NCI-H82 treated with DMSO at 0.1 percent for 48 hours (cell line): ENCODE results near the gene POU3F1.

Source experiments
- DNase-seq: peaks from one replicate; lab custom pipeline; 2025; ENCODE audit not compliant: unreplicated experiment; lab: John Stamatoyannopoulos, UW

The POU3F1 gene

DNA sequence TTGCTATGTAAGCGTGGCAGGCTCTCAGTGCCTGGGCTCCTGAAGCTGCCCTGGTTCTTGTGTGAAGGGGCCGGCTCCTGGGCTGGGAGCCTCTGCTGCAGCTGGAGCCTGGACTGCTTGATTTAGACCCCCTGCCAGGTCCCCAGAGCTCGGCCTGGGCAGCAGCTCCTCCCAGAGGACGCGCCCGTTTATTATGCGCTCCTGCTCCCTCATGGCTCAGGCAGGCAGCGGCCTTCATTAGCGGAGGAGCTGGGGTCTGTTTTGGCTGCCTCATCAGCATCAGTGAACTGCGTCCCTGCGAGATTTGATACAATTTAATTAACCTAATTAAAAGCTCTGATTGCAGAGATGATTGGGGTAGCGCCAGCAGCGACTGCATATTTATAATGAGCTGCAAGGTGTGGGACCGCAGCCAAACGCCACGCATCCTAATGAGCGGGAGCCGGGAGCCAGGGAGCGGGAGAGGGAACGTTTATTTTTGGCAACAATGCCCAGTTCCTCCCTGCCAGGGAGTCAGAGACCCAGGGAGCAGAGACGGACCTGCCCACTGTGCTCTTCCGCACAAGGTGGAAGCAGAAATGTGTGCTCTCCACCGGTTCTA, 17.4 kb downstream of the POU3F1 start:
- no peak for DNase-seq

DNA sequence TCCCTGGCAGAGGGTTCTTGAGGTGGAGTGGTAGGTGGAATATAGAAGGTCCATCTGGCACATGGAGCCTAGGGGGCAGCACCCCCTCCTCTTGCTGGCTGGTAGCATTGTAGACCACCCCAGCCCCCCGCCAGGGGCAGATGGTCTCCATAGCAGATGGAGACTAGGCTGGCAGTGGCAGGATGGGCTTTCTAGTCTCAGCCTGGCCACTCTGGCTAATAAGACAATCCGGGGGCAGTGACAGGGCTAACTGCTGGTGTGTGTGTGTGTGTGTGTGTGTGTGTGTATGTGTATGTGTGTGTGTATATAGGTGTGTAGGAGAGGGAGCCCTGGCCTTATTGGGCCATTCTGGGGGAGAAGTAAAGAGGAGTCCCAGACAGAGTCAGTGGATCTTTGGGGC, 17.9 kb downstream of the POU3F1 start:
- DNase-seq: peak; percentile 43

DNA sequence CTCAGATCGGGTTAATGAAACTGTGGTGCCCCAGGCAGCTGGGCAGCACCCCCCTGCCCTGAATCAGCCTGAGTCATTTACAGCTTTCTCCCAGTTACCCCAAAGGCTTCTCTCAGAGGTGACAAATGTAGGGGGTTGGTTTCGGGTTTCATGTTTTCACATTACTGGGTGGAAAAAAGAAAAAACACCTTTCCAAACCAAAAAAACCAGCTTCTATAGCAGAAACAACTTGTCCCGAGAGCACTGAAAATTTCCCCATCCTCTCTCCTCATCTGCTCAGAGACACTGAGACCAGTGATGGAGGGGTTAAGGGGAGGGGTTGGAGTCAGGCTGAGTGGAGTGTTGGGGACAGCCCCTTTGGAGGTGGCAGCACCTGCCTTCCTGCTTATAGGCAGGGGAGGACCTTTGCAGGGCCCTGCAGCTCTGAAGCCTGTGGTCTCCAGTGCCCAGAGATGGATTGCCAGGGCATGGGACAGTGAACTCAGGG, 18.4 kb downstream of the POU3F1 start:
- DNase-seq: no peak

DNA sequence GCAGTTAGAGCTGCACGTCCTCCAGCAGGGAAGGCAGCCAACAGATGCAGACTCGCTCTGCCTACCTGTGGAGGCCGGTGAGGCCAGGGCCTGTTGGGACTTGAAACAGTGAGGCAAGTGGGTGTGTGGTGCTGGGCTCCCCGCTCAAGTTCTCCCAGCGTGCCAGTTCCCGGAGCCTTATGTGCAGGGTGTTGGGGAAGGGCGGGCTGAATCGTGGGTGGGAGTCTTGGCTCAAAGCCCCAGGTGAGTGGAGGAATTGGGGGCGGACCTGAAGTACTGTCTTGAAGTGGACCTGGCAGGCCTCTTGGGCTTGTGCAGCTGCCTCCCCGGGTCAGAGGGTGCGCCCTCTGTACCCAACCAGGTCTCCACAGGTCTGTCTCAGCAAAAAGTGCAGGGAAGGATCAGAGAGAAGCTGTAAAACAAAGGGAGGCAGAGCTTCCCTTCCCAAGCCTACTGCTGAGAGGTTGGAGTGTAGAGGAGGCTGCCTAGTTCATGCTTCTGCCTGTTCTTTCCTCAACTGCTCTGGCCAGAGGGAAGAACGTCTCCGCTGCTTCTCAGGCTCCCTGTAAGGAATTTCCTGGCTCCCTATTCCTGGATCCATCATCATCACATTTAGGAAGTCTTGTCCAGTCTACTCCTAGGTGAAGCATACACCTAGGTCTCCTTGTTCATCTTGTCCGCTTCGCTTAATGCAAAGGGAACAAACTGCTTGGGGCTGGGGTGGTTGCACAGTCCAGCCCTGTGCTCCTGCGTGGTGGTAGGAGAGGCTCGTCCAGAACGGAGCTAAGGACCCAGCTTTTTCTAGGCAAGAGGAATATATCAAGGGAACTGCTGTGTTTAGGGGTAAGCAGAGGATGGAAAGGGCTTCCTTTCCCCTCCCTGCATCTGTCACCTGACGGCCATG, 19.1 kb downstream of the POU3F1 start:
- DNase-seq: no peak

DNA sequence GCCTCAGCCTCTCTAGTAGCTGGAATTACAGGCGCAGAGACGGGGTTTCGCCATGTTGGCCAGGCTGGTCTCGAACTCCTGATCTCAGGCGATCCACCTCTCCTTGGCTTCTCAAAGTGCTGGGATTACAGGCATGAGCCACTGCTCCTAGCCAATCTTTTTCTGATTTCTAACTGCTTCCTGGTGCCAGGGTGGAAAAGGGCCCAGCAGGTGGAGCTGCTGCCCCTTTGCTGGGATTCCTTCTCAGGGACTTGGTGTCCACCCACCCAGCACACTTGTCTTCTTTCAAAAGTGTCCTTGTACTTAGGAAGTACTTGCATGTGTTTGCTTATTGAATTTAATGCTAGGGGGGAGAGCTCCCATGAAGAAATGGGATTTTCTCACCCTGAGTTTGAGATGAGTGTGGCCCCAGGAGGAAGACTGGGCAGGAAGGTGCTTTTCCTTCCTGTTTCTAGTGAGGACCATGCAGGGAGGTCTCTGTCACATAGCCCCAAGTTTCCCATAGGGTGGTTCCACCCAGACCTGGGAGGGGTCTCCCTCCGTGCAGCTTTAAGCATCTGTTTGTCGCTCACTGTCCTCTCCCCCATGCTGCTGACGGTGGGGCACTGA, 19.9 kb downstream of the POU3F1 start:
- peak; percentile 25 for DNase-seq

DNA sequence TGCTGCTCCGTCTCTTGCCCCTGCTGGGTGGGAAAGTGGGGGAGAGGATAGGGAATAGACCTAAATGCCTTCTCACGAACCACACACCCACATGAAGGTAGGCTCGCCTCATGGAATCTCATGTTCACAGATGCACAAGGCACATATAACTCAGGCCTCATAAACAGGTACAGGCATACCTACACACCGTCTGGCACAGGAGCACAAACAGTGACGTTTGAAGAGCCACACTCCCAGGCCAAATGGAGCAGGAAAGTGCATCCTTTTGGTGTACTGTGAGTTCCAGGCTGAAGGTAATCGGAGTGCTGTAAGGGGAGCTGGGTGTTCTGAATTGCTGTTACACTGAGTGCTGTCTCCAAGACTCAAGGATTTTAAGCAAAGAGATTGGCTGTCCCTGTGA, 20.9 kb downstream of the POU3F1 start:
- DNase-seq: no peak

DNA sequence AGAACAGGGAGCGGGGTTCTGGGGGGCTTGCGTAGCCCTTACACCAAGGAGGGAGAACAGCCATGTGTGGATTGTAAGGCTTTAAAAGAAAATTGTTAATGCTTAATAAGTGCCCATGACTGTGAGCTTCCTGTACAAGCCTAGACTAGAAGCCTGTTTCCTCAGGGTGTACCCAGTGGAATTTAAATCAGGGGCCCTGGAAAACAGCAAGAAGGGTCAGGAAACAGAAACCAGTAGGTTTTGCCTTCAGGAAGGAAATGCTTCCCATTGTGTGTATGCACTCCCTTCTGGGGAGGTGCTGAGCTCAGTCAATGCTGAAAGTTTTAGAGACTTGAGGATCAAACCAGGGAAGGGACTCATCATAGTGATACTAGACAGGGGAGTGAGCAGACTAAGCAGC, 21.4 kb downstream of the POU3F1 start:
- DNase-seq: no peak

DNA sequence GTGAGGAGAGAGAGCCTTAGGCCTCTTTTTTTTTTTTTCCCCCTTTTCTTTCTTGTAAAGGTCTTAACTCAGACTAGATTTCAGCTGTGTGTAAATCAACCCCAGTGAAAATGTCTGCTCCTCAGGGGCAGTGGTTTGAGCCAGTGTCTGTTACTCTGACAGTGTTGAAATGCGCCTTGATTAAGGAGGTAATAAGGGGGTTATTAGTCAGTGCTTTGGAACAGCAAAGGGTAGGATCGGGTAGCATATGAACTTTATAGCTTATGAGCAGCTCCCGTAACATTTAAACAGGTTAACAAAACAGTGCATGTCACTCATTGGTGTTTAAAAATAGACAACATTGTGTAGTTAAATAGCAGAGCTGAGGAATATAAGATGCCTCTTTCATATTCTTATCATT, 23.8 kb downstream of the POU3F1 start:
- no peak for DNase-seq

DNA sequence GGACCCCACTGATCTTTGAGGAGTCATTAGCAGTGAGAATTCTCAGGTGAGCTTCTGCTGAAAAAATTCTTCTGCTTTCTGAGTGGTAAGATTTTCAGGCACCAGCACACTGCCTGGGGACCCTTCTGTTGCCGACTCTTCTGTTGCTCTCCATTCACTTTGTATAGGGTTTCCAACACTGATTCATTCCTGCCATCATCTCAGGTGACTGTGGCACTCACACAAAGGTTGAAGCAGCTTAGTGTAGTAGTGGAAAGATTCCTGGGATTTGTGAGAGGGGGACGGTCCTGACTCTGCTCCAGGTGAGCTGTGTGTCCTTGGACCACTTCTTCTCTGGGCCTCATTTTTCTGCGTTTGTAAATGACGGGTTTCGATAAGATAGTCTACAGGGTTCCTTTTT, 24.6 kb downstream of the POU3F1 start:
- DNase-seq: no peak

DNA sequence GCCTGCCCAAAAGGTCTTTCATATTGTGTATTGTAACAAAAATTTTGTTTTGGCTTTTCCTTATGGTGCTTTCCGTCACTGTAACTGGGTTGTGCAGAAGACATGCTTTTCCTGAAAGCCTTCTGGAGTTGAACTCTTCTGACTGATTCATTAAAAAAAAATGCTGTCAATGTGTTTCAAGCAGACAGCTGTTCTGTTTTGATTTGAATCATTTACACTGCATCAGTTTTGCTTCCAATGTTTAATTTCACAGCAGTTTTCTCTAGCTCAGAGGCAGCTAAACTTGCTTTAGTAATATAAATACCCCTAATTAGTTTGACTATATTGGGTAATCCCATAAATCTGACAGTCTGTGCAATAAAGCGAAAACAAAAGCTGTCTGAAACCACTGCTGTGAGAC, 26.2 kb downstream of the POU3F1 start:
- no peak for DNase-seq

DNA sequence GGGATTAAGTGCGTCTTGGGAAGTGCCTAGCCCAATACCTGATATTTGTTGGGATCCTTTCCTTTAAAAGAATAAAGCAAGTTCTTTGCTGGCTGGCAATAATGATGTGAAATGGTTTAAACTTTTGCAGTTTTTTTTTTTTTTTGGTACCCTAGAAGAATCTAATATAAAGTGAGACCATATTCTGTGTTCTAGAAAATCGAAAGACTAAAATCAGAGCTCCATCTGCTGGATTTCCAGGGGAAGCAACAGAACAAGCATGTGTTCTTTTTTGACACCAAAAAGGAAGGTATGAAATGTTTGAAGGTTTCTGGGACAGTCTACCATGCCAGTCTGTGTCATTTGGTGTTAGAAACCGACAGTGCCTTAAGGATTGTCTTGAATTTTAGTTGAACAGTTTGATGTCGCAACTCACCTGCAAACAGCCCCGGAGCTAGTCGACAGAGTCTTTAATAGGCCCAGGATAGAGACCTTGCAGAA, 27.7 kb downstream of the POU3F1 start:
- no peak for DNase-seq

DNA sequence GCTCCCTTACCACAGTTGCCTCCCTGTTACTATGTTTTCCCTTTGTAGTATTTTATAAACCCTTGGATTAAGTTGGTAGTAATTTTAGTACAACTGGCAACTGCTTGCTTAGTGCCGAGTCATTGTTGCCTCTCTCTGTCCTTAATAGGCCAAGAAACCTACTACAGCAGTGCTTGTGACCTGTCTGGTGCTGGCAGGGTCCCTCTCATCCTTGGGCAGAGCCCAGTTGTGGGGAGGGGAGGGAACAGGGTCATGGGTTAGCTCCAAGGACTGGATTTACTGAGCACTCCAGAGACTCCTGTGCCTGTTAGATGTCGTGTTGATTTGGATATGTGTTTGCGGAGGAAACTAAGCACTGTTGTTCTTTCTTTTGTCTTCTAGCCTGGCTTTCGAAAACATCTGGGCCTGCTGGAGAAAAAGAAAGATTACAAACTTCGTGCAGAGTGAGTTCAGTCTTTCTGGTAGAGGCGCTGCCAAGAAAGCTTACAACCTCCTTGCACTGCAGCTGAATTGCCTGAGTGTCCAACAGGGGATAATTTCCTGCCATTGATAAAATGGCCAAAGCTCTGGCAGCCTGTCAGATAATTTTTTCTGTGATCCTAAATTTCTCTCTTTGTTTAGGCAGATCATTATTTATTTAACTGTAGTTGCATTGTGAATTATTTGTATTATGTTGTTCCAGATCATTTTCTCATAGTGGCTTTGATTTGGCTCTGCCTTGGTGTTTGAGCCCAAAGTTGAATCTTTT, 30.4 kb downstream of the POU3F1 start:
- DNase-seq: no peak

DNA sequence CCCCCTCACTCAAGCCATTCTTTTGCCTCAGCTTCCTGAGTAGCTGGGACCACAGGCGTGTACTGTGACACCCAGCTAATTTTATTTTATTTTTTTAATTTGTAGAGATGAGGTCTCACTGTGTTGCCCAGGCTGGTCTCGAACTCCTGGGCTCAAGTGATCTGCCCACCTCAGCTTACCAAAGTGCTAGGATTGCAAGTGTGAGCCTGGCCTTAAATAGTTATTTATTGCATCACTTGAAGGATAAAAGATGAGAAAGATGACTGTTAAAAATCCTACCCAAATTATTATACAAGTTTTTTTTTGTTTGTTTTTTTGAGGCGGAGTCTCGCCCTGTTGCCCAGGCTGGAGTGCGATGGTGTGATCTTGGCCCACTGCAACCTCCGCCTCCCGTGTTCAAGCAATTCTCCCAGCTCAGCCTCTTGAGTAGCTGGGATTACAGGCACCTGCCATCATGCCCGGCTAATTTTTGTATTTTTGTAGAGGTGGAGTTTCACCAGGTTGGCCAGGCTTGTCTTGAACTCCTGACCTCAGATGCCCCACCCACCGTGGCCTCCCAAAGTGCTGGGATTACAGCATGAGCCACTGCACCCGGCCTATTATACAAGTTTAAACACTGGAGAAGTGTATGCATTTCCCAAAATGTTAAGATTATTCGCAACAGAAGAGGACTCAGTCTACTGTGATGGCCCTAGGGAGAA, 31.7 kb downstream of the POU3F1 start:
- no peak for DNase-seq

DNA sequence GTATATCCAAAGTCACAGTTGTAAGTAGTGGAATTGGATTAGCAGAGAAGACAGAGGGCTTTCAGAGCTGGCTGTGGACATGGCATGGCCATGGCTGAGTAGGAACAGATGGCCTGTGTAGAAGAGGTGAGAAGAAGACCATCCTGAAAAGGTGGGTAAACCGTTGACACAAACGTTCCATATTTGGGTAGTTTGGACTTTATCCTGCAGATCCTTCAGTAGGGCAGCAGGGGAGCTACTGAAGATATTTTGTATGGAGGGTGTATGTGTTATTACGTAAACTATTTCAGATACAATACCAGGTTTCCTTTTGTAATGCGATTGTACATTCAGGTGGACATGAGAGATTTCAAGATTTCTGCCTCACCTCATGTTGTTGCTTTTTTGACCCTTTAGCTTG, 32.4 kb downstream of the POU3F1 start:
- DNase-seq: peak; percentile 97

DNA sequence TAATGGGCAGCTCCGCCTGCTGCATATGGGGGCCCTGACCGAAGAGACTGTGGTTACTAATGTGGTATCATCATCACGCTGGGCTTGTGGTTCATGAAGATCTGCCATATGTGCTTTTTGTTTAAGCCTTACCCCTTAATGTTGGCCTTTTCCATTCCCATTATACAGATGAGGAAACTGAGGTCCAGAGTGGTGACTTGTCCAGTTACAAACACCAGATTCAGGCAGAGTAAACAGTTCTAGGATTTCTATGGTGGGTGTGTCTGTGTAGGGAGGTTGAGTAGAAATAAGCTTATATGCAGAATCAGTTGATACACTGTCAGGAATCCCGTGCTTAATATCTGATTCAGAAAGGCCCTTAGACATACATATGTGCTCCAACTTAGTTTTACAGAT, 33.4 kb downstream of the POU3F1 start:
- no peak for DNase-seq

DNA sequence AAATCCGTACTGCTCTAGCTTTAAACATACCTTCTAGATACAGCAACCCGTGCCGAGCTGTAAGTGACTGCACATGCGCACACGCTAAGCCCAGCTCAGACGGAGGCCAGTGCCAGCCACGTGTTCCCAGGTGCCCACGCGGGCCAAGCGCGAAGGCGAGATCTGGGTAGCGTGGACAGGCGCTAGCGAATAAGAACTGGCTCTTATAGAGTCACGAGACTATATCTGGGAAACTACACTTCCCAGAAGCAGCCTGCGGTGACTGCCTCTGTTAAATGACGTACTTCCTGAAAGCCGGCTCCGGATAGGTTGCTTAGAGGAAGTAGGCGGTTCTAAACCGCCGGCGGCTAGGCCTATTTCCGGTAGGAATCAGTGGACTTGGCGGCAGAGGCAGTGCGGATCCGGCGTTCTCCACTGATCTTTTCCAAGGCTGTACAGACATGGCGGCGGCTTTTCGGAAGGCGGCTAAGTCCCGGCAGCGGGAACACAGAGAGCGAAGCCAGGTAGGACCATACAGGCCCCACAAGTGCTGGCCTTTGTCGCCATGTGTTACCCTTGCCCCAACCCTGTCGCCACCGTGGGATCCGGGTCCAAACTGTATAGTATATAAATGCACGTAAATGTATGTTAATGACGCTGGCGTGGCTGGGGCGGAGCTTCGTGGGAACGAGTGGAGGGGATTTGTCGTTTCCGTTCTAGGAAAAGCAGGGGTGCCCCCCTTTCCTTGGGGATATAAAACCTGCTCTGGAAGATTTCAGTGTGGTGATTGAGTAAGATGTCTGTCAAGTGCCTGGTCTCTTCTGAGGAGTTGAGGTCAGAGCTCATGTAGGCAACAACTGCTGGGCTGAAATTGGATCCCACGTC, 34.0 kb downstream of the POU3F1 start, which contains the start of gene UTP11:
TSS of gene UTP11 (plus strand) at position 372 of the 864 bp plus-strand sequence. CDS start at position 441, 69 bp downstream.
- DNase-seq: peak; percentile 99

DNA sequence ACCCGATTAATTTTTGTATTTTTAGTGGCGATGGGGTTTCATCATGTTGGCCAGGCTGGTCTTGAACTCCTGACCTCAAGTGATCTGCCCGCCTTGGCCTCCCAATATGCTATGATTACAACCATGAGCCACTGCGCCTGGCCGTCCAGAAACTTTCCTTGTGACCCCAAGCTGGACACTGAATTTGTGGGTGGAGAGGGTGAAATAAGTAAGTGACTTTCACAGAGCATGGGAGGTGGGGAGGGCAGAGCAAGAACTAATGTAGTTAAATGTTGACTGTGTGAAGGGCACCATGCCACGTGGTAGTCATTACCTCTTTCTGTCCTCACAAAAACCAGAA, 36.8 kb downstream of the POU3F1 start:
- DNase-seq: no peak

DNA sequence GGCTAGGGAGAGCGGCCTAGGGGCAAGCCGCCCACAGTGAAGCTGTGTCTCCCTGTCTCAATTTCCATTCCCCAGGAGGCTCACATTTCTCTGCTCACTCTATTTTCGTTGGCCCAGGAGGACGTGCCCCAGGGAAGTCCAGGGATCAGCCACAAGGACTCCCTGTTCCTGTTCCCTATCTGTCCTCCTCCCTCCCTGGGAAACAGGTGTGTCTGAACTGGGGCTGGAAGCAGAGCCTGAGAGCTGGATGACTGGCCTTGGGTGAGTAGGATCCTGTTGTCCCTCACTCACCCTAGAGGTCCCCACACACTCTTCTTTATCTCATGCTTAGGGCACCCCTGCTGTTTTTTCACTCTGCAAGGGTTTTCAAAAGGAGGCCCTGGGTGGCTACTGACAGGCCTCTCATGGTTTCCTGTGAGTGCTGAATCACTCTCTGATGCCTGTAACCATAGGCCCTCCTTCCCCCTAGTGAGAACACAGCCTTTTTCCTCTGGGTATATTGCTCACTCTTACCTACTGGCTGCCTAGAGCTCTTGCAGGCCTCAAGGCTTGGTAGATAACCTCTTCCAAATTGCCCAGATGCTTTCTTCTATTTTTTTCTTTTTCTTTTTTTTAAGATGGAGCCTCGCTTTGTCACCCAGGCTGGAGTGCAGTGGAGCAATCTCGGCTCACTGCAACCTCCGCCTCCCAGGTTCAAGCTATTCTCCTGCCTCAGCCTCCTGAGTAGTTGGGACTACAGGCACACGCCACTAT, 37.3 kb downstream of the POU3F1 start:
- DNase-seq: no peak
